C4-2B (cell line): ENCODE results near the gene OR2A7.
"Not testable (repeated sequence)": the region's sequence is repeated elsewhere in the genome, so short reads cannot be mapped to it uniquely, and the experiment has no call there.

Experiments used
- CTCF ChIP-seq: fragments of 450-650 bp; conservative IDR thresholded peaks from 2 replicates; pipeline ENCODE4 v1.5.1; 2017; ENCODE audit warnings: mild to moderate bottlenecking
- ZFX ChIP-seq: fragments of 450-650 bp; IDR thresholded peaks from 2 replicates; pipeline ENCODE4 v1.6.1; 2017

GRCh38 chr7:144264692-144265091 is at the start of gene OR2A7:
- TF ChIP-seq CTCF, ZFX: not testable (repeated sequence)
